Measurements from ENCODE around the gene PAFAH1B1. TPM values are rescaled to one million over a fixed set of nuclear protein-coding genes. Genes with fewer than 3 reads are reported as not detected.

Gene PAFAH1B1
- total and polyA plus RNA-seq, 4 donors, result 14.0 to 44.1 (median 29.2) TPM

GRCh38 chr17:2680961-2681360, 87.5 kb downstream of the PAFAH1B1 start:
- H3K9me3 ChIP-seq (ENCODE audit: control insufficient read depth in 4 of 4, low read length in 3 of 4), result no peaks in the 10 kb centered on the region
- DNase-seq (ENCODE audit: low spot score), result no peak
- H3K9ac ChIP-seq (ENCODE audit: low read depth in 1 of 2, low read length in 2 of 2), result no peak overlapping the region
- no peaks in the 10 kb centered on the region for H3K4me1 ChIP-seq (ENCODE audit: control insufficient read depth in 4 of 4, insufficient read depth in 4 of 4, low read length in 3 of 4)
- TF ChIP-seq RAD21 (IDR thresholded peaks at IDR 0.05) (no peak), RXRA (IDR thresholded peaks at IDR 0.05) (no peak), GABPA (IDR thresholded peaks at IDR 0.05 in 1 of 2, conservative IDR thresholded peaks at IDR 0.05 in 1 of 2) (no peak), NR2F2 (IDR thresholded peaks at IDR 0.05) (no peak), REST (IDR thresholded peaks at IDR 0.05) (no peak), YY1 (IDR thresholded peaks at IDR 0.05) (no peak), MAX (IDR thresholded peaks at IDR 0.05) (no peak), ATF3 (IDR thresholded peaks at IDR 0.05) (no peak), HNF4A (conservative IDR thresholded peaks at IDR 0.05) (no peak)
- no peak overlapping the region for H3K27ac ChIP-seq (ENCODE audit: low read depth in 1 of 2, low read length in 2 of 2)
- peaks cover 11 to 38% (median 27%) of the 10 kb centered on the region in 4 donors for H3K36me3 ChIP-seq (ENCODE audit: control insufficient read depth in 4 of 4, insufficient read depth in 3 of 4, low read depth in 1 of 4, low read length in 3 of 4)
- no peaks in the 10 kb centered on the region for H3K27me3 ChIP-seq (ENCODE audit: control insufficient read depth in 4 of 4, insufficient read depth in 4 of 4, low read length in 3 of 4)
- 98% methylated on average over 2 of the region's 2 CpGs for WGBS
- no peak overlapping the region for H3K4me3 ChIP-seq (ENCODE audit: low read depth in 1 of 3, low read length in 3 of 3)

- Histone ChIP-seq H3K36me3 (ENCODE audit: control insufficient read depth in 4 of 4, insufficient read depth in 3 of 4, low read depth in 1 of 4, low read length in 3 of 4) (peaks cover 11 to 37% (median 27%) of the 10 kb centered on the region in 4 donors), H3K4me1 (ENCODE audit: control insufficient read depth in 4 of 4, insufficient read depth in 4 of 4, low read length in 3 of 4) (no peaks in the 10 kb centered on the region), H3K9ac (ENCODE audit: low read depth in 1 of 2, low read length in 2 of 2) (no peak overlapping the region), H3K27me3 (ENCODE audit: control insufficient read depth in 4 of 4, insufficient read depth in 4 of 4, low read length in 3 of 4) (no peaks in the 10 kb centered on the region), H3K27ac (ENCODE audit: low read depth in 1 of 2, low read length in 2 of 2) (no peak overlapping the region), H3K4me3 (ENCODE audit: low read depth in 1 of 3, low read length in 3 of 3) (no peak overlapping the region), H3K9me3 (ENCODE audit: control insufficient read depth in 4 of 4, low read length in 3 of 4) (no peaks in the 10 kb centered on the region)
- no peak for DNase-seq (ENCODE audit: low spot score)
- WGBS, result 94% methylated on average over 7 of the region's 7 CpGs
- TF ChIP-seq ATF3 (IDR thresholded peaks at IDR 0.05), result no peak
- TF ChIP-seq RXRA (IDR thresholded peaks at IDR 0.05), result no peak
- TF ChIP-seq TAF1 (conservative IDR thresholded peaks at IDR 0.05), result no peak
- no peak for TF ChIP-seq HNF4A (conservative IDR thresholded peaks at IDR 0.05)
- TF ChIP-seq GABPA (IDR thresholded peaks at IDR 0.05 in 1 of 2, conservative IDR thresholded peaks at IDR 0.05 in 1 of 2), result no peak
- no peak for TF ChIP-seq HNF4G (IDR thresholded peaks at IDR 0.05)
- no peak for TF ChIP-seq FOXA2 (IDR thresholded peaks at IDR 0.05)
- TF ChIP-seq NR2F2 (IDR thresholded peaks at IDR 0.05), result no peak
- TF ChIP-seq ZBTB33 (IDR thresholded peaks at IDR 0.05), result no peak
- TF ChIP-seq JUND (IDR thresholded peaks at IDR 0.05), result no peak
- no peak for TF ChIP-seq YY1 (IDR thresholded peaks at IDR 0.05)
- TF ChIP-seq MAX (IDR thresholded peaks at IDR 0.05), result no peak
- no peak for TF ChIP-seq FOXA1 (IDR thresholded peaks at IDR 0.05)
- no peak for TF ChIP-seq REST (IDR thresholded peaks at IDR 0.05)
- TF ChIP-seq CTCF (IDR thresholded peaks at IDR 0.05; ENCODE audit: low read depth, low read length, missing input control), result no peak
These were observed 88.2 kb downstream of the PAFAH1B1 start for GRCh38 chr17:2681650-2682049.
